Measurements from ENCODE around the gene ACVRL1. TPM values are rescaled to one million over a fixed set of nuclear protein-coding genes. Genes with fewer than 3 reads are reported as not detected.
A peak's percentile ranks its signal among the peaks of the same experiment; 100 is the strongest.

ACVRL1 gene
- total and polyA plus RNA-seq, 10 of the 15 experiments (the other 5 are each of a cell fraction or from before 2014, with no cell fraction given), result not detected

GRCh38 chr12:51910691-51911090 is 3.4 kb downstream of the ACVRL1 start (continued):
- TF ChIP-seq CEBPZ (IDR thresholded peaks at IDR 0.05; ENCODE audit: low read depth, low read length) (no peak), IRF3 (IDR thresholded peaks at IDR 0.05) (no peak), KAT2A (conservative IDR thresholded peaks at IDR 0.05; ENCODE audit: control insufficient read depth, low read depth, low read length) (no peak), PKNOX1 (IDR thresholded peaks at IDR 0.05) (no peak)

- intact Hi-C loops (cut with micrococcal nuclease; ENCODE audit: unreplicated experiment), result no loop called here
- ChIA-PET CTCF (interaction anchor here (2.7 kb wide), 1 partner anchor 11 kb away, joined by 9 read pairs; no protein-coding TSS in a partner anchor), POLR2A (interaction anchor here (0.9 kb wide), 1 partner anchor 43 kb away, joined by 3 read pairs; no protein-coding TSS in a partner anchor), RAD21 (ENCODE audit: unreplicated experiment) (no interaction called here), SMC1A (ENCODE audit: uncharacterized antibody, unreplicated experiment) (interaction anchor here (0.9 kb wide), 1 partner anchor 70 kb away, joined by 3 read pairs; no protein-coding TSS in a partner anchor)
- Histone ChIP-seq H2AFZ (ENCODE audit: control insufficient read depth, low read depth, low read length) (no peak overlapping the region), H3K4me3 (no peak overlapping the region), H3K9ac (ENCODE audit: control insufficient read depth, insufficient read depth, low read length) (no peak overlapping the region), H3K9me3 (replicated peaks; ENCODE audit: control insufficient read depth, insufficient read depth, low read length) (no peaks in the 10 kb centered on the region), H3K79me2 (ENCODE audit: control insufficient read depth, insufficient read depth, low read length) (no peaks in the 10 kb centered on the region), H3K27me3 (replicated peaks in 1 of 2; ENCODE audit: control insufficient read depth in 2 of 2, insufficient read depth in 2 of 2, low read length in 1 of 2) (peaks cover 10 to 12% of the 10 kb centered on the region in 2 experiments), H3K4me1 (ENCODE audit: control insufficient read depth, insufficient read depth, low read length) (peaks cover 14% of the 10 kb centered on the region), H4K20me1 (ENCODE audit: control insufficient read depth, insufficient read depth) (no peaks in the 10 kb centered on the region), H3K36me3 (ENCODE audit: control insufficient read depth in 2 of 2, insufficient read depth in 2 of 2, low read length in 1 of 2) (no peaks in the 10 kb centered on the region), H3K4me2 (ENCODE audit: control insufficient read depth, insufficient read depth) (no peak overlapping the region), H3K27ac (ENCODE audit: control insufficient read depth, insufficient read depth) (no peak overlapping the region)
- in situ Hi-C loops (cut with MboI), result no loop called here
- FAIRE-seq (no peak), DNase-seq (ENCODE audit: low read depth, low spot score) (no peak), ATAC-seq (no peak; the same call in 2 of the 3 replicates)
- 11% methylated on average over 6 of the region's 6 CpGs for WGBS (ENCODE audit: insufficient coverage, insufficient replicate concordance, low lambda C conversion rate, missing lambda C conversion rate)
- no TSS peak for BruUV-seq (replicated peaks)
- TF ChIP-seq KAT2A (conservative IDR thresholded peaks at IDR 0.05; ENCODE audit: control insufficient read depth, low read depth, low read length) (no peak), PBX3 (IDR thresholded peaks at IDR 0.05; ENCODE audit: insufficient replicate concordance, low read depth, low read length) (no peak), SPI1 (IDR thresholded peaks at IDR 0.05; ENCODE audit: borderline replicate concordance, insufficient read depth, low read depth, low read length) (peak; percentile 74)
These were observed 4.0 kb downstream of the ACVRL1 start for GRCh38 chr12:51911307-51911706.

Data from GM12878 (cell line).